Measurements from ENCODE around the gene GNAT1. TPM values are rescaled to one million over a fixed set of nuclear protein-coding genes. Genes with fewer than 3 reads are reported as not detected.

GNAT1 gene
- total and polyA plus RNA-seq, 2 donors (not counting 1 experiment from before 2014, with no cell fraction given), result not detected

DNA sequence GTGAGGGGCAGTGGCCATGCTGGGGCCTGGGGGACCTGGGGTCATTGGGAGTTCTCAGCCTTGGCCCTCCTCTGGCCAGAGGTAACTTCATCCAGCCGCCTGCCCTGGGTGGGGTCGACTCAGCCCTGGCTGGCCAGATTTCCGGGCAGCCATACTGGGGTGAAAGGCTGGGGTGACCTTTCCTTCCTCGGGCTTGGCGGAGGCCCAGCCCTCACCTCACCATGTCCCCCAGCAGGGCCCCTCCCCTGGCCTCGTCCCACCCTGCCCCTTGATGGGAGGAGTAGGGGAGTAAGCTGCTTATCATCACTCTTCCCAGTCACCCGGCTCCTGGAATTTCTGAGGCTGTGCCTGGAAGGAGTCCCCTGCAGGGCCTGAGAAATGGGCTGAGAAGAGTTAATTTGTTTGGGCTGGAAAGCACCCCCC is 30.8 kb upstream of the GNAT1 start:
- Histone ChIP-seq H3K36me3 (replicated peaks in 1 of 2; ENCODE audit: control extremely low read depth in 1 of 2, control insufficient read depth in 1 of 2, extremely low read depth in 1 of 2, insufficient read depth in 2 of 2, low read length in 1 of 2) (no peaks in the 10 kb centered on the region), H3K9ac (ENCODE audit: low read length) (no peak overlapping the region), H3K79me2 (ENCODE audit: control insufficient read depth, insufficient read depth, low read length) (no peaks in the 10 kb centered on the region), H2AFZ (ENCODE audit: insufficient read depth, low read depth, low read length, poor library complexity, severe bottlenecking) (no peak overlapping the region), H3K4me3 (ENCODE audit: control extremely low read depth in 1 of 5, extremely low read depth in 1 of 5, insufficient read depth in 1 of 5, low read depth in 2 of 5, low read length in 4 of 5) (no peak overlapping the region), H3K4me2 (replicated peaks; ENCODE audit: low read depth, low read length, poor library complexity, severe bottlenecking) (no peak overlapping the region), H3K27ac (ENCODE audit: low read length in 2 of 2) (no peak overlapping the region), H4K20me1 (ENCODE audit: control insufficient read depth, insufficient read depth, low read length, poor library complexity, severe bottlenecking) (peaks cover 7% of the 10 kb centered on the region), H3K4me1 (ENCODE audit: control insufficient read depth in 2 of 2, insufficient read depth in 2 of 2, low read length in 2 of 2) (peaks cover 5 to 10% of the 10 kb centered on the region in 2 donors), H3K27me3 (replicated peaks in 1 of 4; ENCODE audit: control extremely low read depth in 1 of 4, control insufficient read depth in 3 of 4, insufficient read depth in 4 of 4, low read length in 3 of 4) (peaks cover 0 to 27% (median 12%) of the 10 kb centered on the region in 4 experiments), H3K9me3 (ENCODE audit: control extremely low read depth in 1 of 3, control insufficient read depth in 2 of 3, insufficient read depth in 1 of 3, low read length in 2 of 3) (peaks cover 0 to 6% (median 0%) of the 10 kb centered on the region in 3 donors)
- ChIA-PET CTCF (no interaction called here), POLR2A (no interaction called here)
- Mint-ChIP-seq H3K4me1 (peaks cover 5% of the 10 kb centered on the region), H3K27ac (no peak overlapping the region), H3K9me3 (ENCODE audit: insufficient read depth) (no peaks in the 10 kb centered on the region), H3K27me3 (peaks cover 20% of the 10 kb centered on the region), H3K4me3 (no peak overlapping the region)
- ATAC-seq (ENCODE audit: low read depth) (no peak), DNase-seq (no peak)
- 90% methylated on average over 3 of the region's 7 CpGs for WGBS (ENCODE audit: insufficient coverage)
- TF ChIP-seq CTCF (IDR thresholded peaks at IDR 0.05) (no peak), EZH2 (IDR thresholded peaks at IDR 0.05; ENCODE audit: borderline replicate concordance, insufficient read depth, low read depth, low read length, poor library complexity, severe bottlenecking) (no peak)
- intact Hi-C loops (cut with micrococcal nuclease), result no loop called here

DNA sequence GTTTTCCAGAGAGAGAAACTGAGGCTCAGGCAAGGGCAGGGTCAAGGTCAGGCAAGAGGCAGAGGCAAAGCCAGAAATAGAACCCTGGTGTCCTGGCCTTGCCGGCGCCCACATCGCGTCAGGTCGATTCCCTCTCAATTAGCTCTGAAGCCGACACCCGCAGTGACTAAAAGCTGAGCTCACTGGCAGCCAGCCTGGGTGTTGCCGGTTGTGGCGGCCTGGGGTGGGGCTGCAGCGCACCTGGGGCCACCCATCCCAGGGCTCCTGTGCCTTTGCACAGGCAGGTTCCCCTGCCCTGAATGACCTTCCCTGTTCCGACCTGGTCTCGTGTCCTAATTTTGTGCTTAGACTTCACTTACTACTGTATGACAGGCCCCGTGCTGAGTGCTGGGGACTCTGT is 30.1 kb upstream of the GNAT1 start:
- DNase-seq, result no peak
- Histone ChIP-seq H3K27me3 (replicated peaks in 1 of 4; ENCODE audit: control extremely low read depth in 1 of 4, control insufficient read depth in 3 of 4, insufficient read depth in 4 of 4, low read length in 3 of 4) (peaks cover 0 to 19% (median 7%) of the 10 kb centered on the region in 4 experiments), H3K79me2 (ENCODE audit: control insufficient read depth, insufficient read depth, low read length) (no peaks in the 10 kb centered on the region), H3K9me3 (ENCODE audit: control extremely low read depth in 1 of 3, control insufficient read depth in 2 of 3, insufficient read depth in 1 of 3, low read length in 2 of 3) (no peaks in the 10 kb centered on the region), H3K4me2 (replicated peaks; ENCODE audit: low read depth, low read length, poor library complexity, severe bottlenecking) (no peak overlapping the region), H2AFZ (ENCODE audit: insufficient read depth, low read depth, low read length, poor library complexity, severe bottlenecking) (no peak overlapping the region), H3K4me1 (ENCODE audit: control insufficient read depth in 2 of 2, insufficient read depth in 2 of 2, low read length in 2 of 2) (peaks cover 0 to 2% of the 10 kb centered on the region in 2 donors), H3K4me3 (ENCODE audit: control extremely low read depth in 1 of 5, extremely low read depth in 1 of 5, insufficient read depth in 1 of 5, low read depth in 2 of 5, low read length in 4 of 5) (no peak overlapping the region), H3K9ac (ENCODE audit: low read length) (no peak overlapping the region), H3K36me3 (replicated peaks in 1 of 2; ENCODE audit: control extremely low read depth in 1 of 2, control insufficient read depth in 1 of 2, extremely low read depth in 1 of 2, insufficient read depth in 2 of 2, low read length in 1 of 2) (no peaks in the 10 kb centered on the region), H4K20me1 (ENCODE audit: control insufficient read depth, insufficient read depth, low read length, poor library complexity, severe bottlenecking) (no peaks in the 10 kb centered on the region), H3K27ac (ENCODE audit: low read length in 2 of 2) (no peak overlapping the region)
- no peak for ATAC-seq (ENCODE audit: low read depth)
- Mint-ChIP-seq H3K27me3 (peaks cover 12% of the 10 kb centered on the region), H3K4me1 (no peaks in the 10 kb centered on the region), H3K27ac (no peak overlapping the region), H3K9me3 (ENCODE audit: insufficient read depth) (no peaks in the 10 kb centered on the region), H3K4me3 (no peak overlapping the region)
- ChIA-PET CTCF (no interaction called here), POLR2A (no interaction called here)
- intact Hi-C loops (cut with micrococcal nuclease), result no loop called here
- 94% methylated on average over 10 of the region's 13 CpGs for WGBS (ENCODE audit: insufficient coverage)
- TF ChIP-seq CTCF (IDR thresholded peaks at IDR 0.05), result no peak
- TF ChIP-seq EZH2 (IDR thresholded peaks at IDR 0.05; ENCODE audit: borderline replicate concordance, insufficient read depth, low read depth, low read length, poor library complexity, severe bottlenecking), result no peak
